OCI-M1 (cell line): ENCODE results near the gene VEGFA.
"Not testable (repeated sequence)": the region's sequence is repeated elsewhere in the genome, so short reads cannot be mapped to it uniquely, and the experiment has no call there.

Experiments
- DNase-seq: peaks from one replicate; lab custom pipeline; 2025; lab: John Stamatoyannopoulos, UW

VEGFA gene

DNA sequence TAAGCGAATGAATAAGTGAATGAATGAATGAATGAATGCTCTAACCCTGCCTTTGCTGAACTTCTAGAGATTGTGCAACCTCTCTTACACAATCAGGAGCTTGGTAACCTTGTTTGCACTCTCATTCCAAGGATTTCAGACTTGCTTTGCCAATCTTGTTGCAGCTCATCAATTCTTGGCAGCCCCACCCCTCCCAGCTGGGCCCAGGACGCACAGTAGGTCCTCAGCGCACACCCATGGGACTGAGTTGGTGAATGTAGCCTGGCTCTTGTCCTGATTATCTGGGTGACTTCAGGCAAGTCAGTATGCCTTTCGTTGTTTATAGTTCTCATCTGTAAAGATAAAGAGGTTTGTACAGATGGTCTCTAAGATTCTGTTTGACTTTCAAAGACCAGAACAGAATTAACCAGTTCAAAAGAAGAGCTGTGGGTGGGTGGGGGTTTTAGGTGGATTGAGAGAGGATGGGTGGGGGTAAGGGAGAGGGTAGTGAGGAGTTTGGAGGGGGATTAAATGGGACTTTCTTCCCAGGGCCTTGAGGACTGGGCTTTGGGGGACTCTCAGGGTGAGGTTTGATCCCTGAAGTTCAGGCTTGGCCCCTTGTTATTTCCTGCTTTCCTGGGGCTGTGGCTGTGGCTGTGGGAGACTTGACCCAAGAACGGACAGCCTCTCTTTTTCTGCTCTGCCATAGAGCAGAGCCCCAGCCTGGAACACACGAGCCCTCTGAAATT is 33.2 kb downstream of the VEGFA start:
- DNase-seq, result peak; percentile 66

DNA sequence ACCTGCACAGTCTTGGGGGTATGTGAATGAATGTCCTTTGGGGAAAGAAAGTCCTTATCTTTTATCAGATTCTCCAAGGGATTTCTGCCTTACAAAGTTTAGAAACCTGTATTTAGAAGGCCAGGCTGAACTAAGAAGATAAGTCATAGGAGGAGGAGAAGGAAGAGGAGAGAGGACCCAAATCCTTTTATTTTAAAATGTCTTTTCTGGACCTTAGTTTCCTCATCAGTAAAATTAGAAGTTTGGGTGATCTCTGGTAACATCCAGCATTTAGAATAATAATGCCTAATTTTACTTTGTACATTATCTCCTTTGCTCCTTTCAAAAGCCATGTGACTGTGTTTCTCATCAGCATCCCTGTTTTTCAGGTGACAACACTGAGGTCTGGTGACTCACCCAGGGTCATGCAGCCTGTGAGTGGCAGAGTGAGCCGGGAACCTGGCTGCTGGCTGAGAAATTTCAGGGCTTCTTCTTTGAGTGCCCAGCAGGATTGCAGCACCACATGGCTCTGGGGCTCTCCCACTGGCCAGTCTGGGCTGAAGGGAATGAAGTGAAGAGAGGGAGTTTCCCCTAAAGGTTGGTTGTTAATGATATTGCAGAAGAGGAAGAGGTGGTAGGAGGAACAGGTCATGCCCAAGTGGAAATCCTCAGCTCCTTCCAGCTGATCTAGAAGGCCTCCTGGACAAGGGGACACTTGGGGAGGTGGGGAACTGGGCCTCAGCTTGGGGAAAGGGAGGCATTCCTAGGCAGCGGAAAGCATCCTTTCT is 34.0 kb downstream of the VEGFA start:
- DNase-seq, result peak; percentile 31

DNA sequence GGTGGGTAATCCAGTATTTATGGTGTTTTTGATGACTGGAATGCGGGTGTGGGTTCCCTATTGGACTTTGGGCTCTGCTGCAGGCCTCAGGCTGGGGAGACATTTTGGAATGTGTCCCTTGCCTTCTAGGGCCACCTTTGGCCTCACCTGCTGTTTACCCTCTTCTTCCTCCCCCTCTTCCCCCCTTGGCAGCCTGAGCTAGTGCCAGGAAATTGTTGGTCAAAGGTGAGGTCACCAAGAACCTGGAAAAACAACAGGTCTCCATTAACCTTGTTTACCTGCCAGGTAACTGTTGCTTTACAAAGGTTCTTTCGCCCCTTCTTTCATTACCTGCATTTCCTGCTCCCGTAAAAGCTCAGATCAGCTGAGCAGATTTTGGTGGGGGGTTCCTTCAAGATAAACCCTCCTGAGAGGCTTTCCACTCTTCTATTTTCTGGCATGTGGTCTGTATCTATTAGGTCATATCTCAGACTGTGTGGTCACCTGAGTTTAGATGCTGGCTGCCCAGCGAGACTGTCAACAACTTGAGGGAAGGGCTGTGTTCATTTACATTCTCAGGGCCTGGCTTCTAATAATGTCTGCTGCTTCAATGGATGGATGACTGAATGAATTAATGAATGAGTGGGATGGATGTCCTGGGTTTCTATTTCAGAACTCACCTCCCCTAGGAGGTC is 34.7 kb downstream of the VEGFA start:
- DNase-seq, result no peak

DNA sequence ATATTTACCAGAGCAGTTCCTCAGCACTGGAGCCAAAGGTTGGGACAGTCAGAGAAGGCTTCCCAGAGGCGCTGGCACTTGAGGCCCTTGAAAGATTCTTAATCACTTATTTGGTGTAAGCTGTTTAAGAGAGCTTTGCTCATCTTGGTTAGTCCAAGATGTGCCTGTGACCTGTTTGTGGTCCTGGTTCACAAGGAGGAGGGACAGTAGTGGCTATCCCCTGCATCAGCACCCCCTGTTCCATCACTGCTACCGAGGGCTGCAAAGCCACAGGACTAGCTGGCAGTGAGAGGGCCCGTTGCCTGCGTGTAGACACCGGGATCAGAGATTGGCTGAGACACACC is 35.7 kb downstream of the VEGFA start:
- DNase-seq, result no peak

DNA sequence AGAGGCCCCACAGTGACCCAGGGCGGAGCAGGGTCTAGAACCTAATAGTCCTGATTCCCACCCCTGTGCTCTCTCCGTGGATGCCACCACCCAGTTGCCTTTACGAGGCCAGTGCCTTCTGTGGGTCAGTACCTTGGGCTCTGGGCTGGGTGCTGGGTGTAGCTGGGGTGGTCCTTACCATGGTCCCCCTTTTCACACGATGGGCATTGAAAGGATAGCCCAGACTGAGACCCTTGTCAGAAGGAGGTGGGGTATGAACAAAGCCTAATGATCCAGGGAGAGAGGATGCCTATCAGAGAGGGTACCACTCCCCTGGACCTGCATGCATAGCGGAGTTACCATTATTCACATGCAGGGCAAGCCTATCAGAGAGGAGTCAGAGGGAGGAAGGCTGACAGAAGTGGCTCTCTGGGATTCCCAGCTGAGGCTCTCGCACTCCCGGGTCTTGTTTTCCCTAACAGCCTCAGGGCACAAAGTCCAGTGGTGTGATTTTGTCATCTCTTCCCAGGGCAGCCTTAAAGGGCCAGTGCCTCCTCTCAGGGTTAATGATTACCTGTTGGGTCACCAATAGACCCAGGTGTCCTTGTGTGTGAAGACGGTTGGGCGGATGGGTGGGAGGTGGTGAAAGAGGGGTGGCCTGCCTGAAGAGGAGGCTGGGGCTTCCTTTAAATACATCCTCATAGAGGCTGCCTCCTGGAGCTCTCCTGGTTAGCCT is 36.2 kb downstream of the VEGFA start:
- no peak for DNase-seq

DNA sequence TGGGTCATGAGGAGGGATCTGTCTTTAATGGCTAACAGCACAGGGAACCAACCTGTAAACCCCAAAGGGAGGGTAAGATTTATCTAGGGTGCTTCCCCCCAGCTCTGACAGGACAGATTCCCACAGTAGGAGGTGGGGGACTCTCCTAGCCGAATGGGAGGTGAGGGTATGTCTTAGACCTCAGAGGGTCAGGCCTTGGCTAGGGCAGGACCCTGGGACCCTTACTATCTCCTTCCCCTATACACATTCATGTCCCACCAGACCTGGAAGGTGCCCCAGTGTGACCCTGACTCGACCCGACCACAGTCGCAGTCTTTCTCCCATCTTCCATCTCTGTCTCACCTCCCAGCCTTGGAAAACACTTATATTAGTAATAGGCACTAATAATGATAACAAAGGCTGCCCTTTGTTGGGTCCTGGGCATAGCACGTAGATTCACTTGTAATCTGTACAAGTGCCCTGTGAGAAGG is 36.8 kb downstream of the VEGFA start:
- DNase-seq, result no peak

DNA sequence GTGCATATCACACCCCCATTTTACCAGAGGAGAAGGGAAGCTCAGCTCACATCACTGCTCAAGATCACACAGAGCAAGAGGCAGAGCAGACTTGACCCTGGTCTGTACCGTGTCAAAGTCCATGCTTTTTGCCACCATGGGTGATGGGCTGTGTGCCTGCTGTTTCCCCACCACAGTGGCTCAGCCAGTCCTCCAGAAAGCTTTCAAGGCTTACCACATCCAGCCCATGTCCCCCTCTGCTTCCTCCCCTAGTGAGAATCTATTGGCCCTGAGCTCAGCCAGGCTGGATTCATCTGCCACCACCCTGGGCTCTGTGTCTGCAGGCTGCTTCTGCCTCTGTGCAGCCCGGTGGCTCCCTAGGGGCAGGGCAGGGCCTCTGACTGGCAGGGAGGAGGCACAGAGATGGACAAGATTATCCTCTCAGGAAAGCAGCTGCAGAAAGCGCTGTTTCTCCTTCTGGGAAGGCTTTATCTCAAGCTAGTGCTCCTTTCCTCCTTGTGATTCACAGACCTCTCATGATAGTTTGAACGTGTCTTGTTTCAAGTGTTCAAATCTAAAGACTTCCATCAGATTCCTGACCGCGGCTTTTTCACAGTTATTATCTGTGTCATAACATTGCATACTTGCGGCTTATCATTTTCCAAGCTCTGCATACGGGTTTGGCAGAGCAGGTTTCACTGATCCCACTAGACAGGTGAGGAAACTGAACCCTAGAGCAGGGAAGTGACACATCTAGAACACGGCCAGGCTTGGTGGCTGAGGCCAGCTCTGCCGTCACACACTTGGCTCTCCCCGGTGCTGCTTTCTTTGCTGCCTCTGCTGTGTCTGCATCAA is 37.4 kb downstream of the VEGFA start:
- DNase-seq, result peak; percentile 85

DNA sequence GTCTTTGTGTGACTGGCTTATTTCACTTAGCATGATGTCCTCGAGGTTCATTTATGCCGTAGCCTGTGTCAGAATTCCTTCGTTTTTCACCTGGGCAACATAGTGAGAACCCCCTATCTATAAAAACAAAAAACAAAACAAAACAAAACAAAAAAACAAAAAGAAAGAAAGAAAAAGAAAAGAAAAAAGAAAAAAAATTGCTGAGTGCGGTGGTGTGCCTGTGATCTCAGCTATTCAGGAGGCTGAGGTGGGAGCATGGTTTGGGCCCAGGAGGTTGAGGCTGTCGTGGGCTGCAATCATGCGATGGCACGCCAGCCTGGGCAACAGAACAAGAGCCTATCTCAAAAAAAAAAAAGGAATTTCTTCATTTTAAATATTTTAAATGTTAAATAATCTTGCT is 38.4 kb downstream of the VEGFA start:
- no peak for DNase-seq

DNA sequence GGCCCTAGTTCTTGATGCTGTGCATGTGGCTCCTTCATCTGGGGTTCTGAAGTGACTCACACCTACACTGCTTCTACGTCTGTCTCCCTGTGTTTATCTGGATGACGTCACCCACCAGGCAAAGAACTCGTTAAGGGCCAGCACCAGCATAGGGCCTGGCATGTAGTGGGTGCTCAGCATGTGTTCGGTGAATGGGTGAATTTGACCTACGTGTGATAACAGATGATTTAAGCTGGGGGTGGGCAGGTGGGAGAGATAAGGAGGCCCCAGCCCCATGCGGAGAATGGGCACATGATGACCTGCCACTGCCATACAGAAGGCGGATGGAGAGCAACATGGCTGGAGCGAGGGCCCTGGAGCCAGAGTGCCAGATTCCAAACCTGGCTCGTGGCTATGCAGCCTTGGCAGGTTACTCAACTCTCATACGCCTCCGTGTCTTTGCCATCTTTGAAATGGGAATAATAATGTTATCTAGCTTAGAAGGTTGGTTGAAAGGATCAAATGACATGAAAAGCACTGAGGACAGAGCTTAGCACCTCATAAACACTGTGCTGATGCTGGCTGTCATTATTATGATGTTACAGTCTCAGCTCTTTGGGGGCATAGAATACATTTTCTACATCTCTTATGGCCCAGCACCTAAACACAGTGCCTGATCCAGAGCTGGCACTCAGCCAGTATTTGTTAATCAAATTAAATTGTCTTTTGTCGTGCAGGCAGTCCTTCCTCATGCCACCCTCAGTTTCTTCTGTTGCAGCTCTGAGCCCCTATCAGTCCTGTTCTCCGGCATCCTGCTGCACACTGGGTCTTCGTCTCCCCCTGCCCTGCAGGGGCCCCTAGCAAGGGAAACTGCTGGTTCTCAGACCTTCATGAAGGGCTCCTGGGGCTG is 39.6 kb downstream of the VEGFA start:
- DNase-seq, result peak; percentile 21

DNA sequence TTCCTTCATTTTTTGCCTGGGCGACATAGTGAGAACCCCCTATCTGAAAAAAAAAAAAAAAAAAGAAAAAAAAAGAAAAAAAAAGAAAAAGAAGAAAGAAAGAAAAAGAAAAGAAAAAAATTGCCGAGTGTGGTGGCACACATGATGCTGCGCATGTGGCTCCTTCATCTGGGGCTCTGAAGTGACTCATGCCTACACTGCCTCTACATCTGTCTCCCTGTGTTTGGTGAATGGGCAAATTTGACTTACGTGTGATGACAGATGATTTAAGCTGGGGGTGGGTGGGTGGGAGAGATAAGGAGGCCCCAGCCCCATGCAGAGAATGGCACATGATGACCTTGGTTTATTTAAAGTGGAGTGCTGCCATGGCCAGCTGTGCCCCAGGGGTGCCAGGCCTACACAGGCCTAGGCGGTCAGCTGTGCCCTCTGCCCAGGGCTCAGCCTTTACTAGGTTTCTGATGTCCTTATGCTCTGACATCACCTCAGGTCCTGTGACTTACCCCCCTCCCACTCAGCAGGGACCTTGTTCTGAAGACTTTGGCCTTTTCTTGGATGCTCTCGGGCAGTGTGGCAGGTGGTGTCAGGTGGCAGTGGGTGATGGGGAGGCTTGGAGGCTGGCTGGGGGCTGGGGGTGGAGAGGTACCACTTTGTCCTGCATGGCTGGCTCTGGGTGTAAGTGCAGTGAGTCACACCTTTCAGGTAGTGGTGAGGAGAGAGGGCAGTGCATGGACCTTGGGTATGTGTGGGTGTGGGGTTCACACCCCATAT is 41.1 kb downstream of the VEGFA start:
- no peak for DNase-seq

DNA sequence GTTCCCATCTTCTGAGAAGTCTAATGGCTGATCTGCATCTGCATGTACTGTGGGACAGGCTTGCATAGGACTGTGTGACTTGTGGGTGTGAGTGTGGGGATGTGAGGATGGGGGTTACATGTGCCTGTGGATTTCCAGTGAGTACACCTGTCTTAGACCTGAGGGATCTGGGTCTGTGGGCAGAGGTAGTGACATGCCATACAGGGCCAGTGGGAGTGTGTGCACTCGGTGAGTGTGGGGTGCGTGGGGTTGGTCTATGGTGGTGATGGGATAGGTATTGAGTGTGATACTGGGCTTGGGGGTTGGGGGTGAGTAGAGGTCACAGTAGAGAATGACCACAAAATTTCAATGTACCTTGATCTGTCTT is 41.7 kb downstream of the VEGFA start:
- no peak for DNase-seq

DNA sequence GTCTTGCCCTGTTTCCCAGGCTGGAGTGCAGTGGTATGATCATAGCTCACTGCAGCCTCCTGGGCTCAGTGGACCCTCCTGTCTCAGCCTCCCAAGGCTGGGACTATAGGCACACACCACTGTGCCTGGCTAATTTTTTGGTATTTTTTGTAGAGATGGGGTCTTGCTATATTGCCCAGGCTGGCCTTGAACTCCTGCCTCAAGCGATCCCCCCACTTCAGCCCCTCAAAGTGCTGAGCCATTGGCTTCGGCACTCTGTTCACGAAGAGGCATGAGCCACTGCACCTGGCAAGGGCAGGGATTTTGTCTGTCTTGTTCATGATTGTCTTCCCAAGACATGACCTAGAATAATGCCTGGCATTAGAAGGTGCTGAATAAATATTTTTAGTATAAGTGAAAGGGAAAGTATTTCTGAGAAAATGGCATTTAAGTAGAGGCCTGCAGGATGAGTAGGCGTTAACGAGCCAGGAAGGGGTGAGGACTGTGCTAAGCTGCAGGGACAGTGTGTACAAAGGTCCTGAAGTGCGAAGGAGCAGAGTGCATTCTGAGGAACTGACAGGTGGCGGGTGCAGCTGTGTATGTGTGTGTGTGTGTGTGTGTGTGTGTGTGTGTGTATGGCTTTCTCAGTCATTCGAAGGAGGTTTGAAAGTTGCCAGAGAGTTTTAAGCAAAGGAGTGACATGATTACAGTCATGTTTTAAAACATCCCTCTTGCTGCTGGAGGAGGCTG is 43.0 kb downstream of the VEGFA start:
- DNase-seq, result peak; percentile 29

DNA sequence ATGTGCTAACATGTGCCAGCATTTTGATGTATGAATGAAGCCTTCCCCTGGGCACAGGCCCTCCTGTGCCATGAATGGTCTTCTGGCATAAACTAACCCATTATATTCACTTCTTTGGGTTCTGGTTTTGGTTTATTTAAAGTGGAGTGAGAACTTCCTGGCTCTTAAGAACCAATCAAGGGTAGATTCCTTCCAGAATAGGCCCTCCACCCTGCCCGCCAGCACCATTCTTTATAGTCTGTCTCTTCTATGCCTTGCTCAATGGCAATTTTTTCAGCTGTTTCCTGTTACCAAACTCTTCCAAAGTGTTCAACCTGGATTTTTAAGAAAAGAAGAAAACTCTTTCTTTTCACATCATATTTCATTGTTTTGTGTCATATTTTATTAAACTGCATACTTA is 44.1 kb downstream of the VEGFA start:
- DNase-seq, result no peak

DNA sequence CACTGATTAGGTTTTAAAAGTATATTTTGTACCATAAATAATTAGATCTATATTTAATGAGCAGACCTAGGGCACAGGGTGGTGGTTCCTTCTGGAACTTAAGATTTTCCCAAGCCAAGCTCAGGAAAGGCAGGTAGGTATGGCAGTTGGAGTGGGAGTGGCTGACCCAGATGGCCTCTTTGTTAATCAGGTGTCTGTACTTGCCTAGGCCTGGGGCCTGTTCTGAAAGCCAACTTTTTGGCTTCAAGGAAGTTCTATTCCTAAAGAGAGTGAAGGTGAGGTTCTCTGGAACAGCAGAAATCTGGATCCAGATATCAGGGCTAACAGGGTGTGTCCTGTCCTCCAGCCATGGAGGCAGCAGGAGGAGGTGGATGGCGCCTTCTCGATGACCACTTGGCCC is 44.9 kb downstream of the VEGFA start:
- no peak for DNase-seq

DNA sequence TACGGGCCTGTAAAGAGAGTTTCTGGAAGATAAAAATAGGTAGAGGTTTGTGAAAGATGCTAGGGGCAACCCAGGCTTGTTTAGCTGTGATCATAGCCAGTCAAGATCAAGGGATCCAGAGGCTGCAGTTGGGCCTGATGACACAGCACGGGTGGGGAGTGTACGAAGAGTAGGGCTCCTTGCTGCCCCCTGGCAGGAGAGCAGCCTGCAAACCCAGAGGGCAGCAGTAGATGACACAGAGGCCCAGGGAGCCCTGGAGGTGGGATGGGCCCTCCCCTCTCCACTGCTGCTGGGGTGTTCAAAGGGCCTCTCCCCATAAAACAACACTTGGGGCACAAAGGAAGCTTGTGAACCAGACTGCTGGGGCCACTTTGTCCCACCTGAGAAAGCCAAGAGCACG is 47.2 kb downstream of the VEGFA start:
- DNase-seq, result peak; percentile 74

DNA sequence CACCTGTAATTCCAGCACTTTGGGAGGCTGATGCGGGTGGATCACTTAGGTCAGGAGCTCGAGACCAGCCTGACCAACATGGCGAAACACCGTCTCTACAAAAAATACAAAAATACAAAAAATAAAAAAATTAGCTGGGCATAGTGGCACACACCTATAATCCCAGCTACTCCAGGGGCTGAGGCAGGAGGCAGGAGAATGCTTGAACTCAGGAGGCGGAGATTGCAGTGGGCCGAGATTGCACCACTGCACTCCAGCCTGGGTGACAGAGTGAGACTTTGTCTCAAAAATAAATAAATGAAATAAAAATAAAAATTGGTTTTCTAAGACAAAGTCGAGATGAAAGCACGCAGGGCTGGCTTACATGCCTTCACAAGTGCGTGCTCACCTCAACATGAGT is 49.0 kb downstream of the VEGFA start:
- not testable (repeated sequence) for DNase-seq

DNA sequence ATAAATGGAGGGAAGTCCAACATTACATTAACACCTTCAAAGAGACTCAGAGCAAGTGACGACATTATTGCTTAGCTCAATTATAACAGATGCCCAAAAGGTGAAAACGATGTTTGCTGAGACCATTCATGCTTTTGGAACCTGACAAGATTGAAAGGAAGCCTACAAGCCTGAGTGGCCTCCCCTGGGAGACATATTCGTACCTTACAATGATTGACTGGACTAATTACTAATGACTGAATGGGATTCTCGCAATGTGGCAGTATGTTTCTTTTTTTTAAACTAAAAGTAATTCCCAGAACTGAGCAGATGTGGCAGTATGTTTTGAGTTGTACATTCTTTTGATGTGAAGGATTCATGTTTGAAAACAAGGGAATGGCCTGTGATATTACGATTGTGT is 49.9 kb downstream of the VEGFA start:
- no peak for DNase-seq

DNA sequence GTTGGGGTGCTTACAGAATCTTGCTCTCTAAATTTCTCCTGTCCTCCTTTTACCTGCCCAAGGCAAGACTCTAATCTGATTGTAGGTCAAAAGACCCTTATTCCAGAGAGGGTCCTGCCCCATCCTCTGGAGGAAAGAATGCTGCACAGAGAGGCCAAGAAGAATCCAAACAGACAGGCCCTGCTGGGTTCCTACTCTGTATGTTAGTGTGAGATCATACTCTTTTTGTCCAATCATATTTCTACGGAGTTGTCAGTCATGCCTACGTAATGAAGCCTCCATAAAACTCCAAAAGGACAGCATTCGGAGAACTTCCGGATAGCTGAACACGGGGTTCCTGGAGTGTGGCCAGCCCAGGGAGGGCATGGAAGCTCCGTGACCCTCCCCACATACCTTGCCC is 50.5 kb downstream of the VEGFA start:
- no peak for DNase-seq
